Rectal smooth muscle tissue (tissue), 1 donor: ENCODE data around the gene MRGPRD.
A peak's percentile ranks its signal among the peaks of the same experiment; 100 is the strongest.

Source experiments
- H3K27ac ChIP-seq: one replicate; pipeline ENCODE4 v1.7.0; 2013; ENCODE audit warnings: low read depth, low read length, inconsistent platforms
- H3K27me3 ChIP-seq: one replicate; pipeline ENCODE4 v1.7.0; 2013; ENCODE audit warnings: low read length; ENCODE audit not compliant: control insufficient read depth, insufficient read depth
- H3K36me3 ChIP-seq: one replicate; pipeline ENCODE4 v1.7.0; 2013; ENCODE audit warnings: low read length; ENCODE audit not compliant: control insufficient read depth, insufficient read depth
- H3K4me1 ChIP-seq: one replicate; pipeline ENCODE4 v1.7.0; 2013; ENCODE audit warnings: low read length; ENCODE audit not compliant: control insufficient read depth, insufficient read depth
- H3K4me3 ChIP-seq: one replicate; pipeline ENCODE4 v1.7.0; 2013; ENCODE audit warnings: low read length
- H3K9ac ChIP-seq: one replicate; pipeline ENCODE4 v1.7.0; 2013; ENCODE audit warnings: low read length

Gene MRGPRD, protein sequence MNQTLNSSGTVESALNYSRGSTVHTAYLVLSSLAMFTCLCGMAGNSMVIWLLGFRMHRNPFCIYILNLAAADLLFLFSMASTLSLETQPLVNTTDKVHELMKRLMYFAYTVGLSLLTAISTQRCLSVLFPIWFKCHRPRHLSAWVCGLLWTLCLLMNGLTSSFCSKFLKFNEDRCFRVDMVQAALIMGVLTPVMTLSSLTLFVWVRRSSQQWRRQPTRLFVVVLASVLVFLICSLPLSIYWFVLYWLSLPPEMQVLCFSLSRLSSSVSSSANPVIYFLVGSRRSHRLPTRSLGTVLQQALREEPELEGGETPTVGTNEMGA

DNA sequence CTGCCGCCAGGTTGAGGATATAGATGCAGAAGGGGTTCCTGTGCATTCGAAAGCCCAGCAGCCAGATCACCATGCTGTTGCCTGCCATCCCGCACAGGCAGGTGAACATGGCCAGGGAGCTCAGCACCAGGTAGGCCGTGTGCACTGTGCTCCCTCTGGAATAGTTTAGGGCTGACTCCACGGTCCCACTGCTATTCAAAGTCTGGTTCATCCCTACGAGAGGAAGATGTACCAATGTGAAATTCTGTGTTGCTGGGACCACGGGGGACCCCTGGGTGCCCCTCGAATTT lies at the start of gene MRGPRD:
MRGPRD (minus strand) TSS at position 211 of the 290 bp plus-strand sequence; CDS start at position 211, 0 bp downstream.
- Histone ChIP-seq H3K36me3 (no peaks in the 10 kb centered on the region), H3K4me3 (no peak within 1 kb of the TSS), H3K4me1 (no peaks in the 10 kb centered on the region), H3K27ac (no peak within 1 kb of the TSS), H3K27me3 (no peaks in the 10 kb centered on the region), H3K9ac (no peak within 1 kb of the TSS)

DNA sequence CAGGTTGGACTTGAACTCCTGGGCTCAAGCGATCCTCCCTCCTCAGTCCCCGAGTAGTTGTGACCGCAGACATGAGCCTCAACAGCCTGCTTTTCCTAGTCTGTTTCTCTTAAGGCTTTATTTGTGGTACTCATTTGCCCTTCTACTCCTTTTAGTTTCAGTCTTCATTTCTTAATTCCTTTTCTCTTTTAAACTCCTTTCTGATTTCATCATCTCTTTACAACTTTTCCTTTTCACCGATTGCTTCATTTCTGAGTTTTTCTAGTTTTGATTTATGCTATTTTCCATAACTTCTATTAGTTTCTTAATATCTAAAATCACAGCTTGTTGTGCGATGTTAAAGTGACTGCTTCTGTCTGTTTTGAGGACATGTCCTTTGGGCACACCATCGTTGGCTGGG lies 49.5 kb upstream of the MRGPRD start:
- Histone ChIP-seq H3K4me3 (no peak overlapping the region), H3K9ac (no peak overlapping the region), H3K27me3 (no peaks in the 10 kb centered on the region), H3K36me3 (no peaks in the 10 kb centered on the region), H3K4me1 (no peaks in the 10 kb centered on the region), H3K27ac (no peak overlapping the region)

DNA sequence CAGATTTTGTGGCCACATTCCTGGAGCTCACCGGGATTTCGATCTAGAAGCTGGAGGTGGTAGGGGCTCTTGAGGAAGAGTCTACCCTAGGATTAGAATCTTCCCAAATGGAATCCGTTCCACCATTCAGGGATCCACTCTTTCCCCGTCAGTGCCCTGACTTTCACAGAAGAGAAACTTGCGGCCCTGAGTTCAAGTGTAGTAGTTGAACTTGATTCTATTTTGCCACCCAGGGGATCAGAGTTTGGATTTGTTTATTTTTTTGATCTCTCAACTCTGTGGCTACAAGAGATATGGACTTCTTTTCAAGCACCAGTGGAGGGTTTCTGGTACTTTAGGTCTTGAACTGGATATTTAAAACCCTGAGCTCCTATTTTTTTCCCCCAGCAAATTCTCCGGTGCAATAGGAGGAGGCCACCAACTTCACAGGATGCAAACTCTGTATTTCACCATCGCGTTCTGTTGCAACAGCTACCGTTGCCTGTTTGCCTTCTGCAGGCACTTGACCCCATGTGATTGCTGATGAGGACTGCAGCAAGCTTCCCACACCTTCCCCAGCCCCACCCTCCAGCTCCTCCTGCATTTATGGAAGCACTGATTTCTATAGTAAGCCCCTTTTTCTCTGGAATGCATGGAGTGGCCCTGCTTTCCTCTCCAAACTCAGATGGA lies 47.1 kb upstream of the MRGPRD start:
- Histone ChIP-seq H3K36me3 (no peaks in the 10 kb centered on the region), H3K27me3 (no peaks in the 10 kb centered on the region), H3K9ac (no peak overlapping the region), H3K4me1 (no peaks in the 10 kb centered on the region), H3K4me3 (no peak overlapping the region), H3K27ac (no peak overlapping the region)

DNA sequence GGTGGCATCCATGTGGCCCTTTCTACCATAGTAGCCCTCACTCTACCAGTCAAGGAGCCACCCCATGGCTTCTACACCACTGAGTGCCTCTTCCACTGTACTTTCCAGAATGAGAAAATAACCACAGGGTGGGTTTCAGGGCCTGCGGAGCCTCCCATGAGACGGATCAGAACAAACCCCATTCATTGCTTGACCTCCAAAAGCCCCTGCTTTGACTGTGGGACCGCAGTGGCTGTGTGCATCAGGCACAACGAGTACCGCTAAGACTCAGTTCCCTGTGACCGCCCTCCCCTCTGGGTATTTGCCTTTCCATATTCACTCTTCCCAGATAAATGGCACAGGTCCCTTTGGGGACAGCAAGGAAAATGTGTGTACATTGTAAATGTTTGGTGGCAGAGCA lies 43.7 kb upstream of the MRGPRD start:
- Histone ChIP-seq H3K4me1 (peaks cover 3% of the 10 kb centered on the region), H3K9ac (no peak overlapping the region), H3K27ac (no peak overlapping the region), H3K36me3 (no peaks in the 10 kb centered on the region), H3K4me3 (no peak overlapping the region), H3K27me3 (no peaks in the 10 kb centered on the region)

DNA sequence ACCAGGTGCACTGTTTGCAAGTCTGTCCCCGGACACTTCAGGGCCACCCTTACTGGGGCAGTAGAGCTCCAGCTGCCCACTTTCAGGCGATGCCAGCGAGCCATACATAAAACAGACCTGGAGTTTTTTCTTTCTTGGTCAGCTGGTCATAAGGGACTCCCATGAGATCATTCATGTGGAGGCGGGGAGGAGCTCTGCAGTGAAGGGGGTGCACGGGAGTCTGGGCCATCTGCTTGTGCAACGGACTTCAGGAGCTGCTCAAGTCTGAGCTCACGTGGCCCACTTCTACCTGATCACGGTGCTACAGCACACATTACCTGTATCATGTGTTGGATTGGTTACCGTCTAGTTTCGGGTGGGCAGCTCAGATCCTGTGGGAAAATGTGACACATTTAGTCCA lies 41.5 kb upstream of the MRGPRD start:
- H3K36me3 ChIP-seq, result no peaks in the 10 kb centered on the region
- no peak overlapping the region for H3K4me3 ChIP-seq
- no peak overlapping the region for H3K27ac ChIP-seq
- no peak overlapping the region for H3K9ac ChIP-seq
- H3K4me1 ChIP-seq, result peaks cover 6% of the 10 kb centered on the region
- H3K27me3 ChIP-seq, result no peaks in the 10 kb centered on the region

DNA sequence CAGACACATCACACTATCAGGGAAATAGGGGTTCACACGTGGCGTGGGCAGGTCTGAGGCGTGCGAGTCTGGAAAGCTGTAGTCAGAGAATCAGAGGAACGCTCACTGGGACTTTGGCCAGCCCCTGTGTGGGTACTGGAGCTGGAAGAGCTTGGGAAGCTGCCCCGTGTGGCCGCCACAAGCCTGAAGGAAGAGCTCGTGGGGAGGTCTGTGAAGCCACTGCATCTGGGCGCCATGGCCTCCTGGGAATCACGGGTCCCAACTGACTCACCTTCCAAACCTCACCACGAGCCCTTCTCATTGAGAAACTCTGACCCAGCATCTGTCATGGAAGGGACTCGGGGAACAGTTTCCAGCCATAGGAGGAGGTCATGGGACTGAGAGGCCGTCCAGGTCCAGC lies 38.1 kb upstream of the MRGPRD start:
- Histone ChIP-seq H3K27ac (peak overlapping the region; percentile 69), H3K9ac (no peak overlapping the region), H3K4me3 (no peak overlapping the region), H3K4me1 (peaks cover 20% of the 10 kb centered on the region), H3K27me3 (no peaks in the 10 kb centered on the region), H3K36me3 (no peaks in the 10 kb centered on the region)

DNA sequence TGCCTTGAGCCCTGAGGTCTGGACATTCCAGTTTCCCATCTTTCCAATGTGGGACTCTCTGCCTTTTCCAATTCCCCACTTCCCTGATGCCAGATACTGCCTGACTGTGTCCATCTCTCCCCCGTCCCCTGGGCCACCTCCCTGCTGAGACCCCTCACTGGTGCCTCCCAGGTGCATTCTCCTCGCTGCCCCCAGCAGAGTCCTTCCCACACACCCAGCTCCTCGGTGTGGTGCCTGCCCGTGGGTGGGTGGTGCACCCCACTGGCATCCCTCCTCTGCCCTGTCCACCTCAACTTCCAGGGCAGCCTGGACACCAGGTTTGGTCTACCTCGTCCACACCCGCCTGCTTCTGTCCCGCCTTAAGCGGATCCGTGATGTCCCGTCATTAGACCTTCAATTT lies 37.2 kb upstream of the MRGPRD start:
- Histone ChIP-seq H3K4me1 (peaks cover 23% of the 10 kb centered on the region), H3K27me3 (no peaks in the 10 kb centered on the region), H3K27ac (no peak overlapping the region), H3K9ac (no peak overlapping the region), H3K4me3 (no peak overlapping the region), H3K36me3 (no peaks in the 10 kb centered on the region)

DNA sequence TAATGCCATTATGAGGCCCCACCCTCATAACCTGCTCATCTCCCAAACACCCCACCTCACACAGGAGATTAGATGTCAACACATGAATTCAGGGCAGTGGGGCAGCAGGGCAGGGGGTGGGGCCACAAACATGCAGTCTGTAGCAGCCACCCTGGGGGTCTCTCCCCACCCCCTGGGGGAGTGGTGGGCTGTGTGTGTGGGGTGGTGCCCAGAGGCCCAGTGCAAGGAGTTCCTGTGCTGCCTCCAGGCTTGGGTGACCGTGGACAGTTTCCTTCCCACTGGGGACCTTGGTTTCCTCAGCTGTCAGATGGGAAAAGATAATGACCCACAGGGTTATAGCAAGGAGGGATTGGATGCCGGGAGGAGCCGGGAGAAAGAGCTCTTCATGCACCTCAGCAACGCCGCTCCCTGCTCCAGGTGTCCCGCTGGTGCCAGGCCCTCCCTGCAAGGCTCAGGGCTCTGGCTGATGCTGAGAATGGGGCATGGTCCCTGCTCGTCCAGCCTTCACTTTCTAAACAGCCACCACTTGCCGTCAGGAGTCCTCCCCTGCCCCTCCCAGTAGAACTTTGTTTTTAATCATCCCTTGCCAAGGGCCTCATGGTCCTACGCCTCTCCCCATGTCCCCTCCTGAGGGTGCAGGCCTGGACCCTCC lies 34.2 kb upstream of the MRGPRD start:
- Histone ChIP-seq H3K27me3 (peaks cover 3% of the 10 kb centered on the region), H3K4me3 (peak overlapping the region; percentile 36), H3K4me1 (peaks cover 25% of the 10 kb centered on the region), H3K9ac (peak overlapping the region; percentile 38), H3K36me3 (no peaks in the 10 kb centered on the region), H3K27ac (peak overlapping the region; percentile 99)

DNA sequence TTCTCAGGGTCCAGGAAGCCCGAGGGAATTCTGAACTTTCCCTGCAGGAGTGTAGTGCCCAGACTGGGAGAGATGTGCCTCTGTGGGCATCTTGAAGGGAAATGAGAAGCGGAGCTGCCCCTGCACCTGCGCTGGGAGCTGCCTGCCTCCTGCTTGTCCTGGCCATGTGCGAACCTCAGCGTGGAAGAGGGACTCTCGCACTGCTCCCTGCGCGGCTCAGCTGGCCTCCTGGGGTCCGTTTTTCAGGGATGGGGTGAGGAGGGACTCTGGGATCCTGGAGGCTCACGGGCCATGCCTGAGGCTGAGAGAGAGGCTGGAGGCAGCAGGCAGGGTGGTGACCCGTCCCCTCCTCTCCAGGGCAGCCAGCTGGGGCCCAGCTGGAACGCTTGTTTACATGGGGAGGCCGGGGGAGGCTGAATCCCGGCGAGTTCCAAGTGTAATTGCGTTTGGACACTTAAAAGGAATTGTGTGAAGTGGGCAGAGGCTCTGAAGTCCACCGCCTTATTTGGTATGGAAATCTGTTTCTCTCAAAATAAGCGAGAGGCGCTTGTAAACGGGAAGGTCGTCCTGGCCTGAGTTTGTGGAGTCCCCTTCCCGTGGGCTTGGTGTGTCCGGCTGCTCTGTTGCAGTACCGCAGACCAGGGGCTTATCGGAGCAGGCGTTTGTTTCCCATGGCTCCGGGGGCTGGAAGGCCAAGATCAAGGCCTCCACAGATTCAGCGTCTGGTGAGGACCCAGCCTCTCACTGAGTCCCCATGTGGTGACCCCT lies 33.5 kb upstream of the MRGPRD start:
- peak overlapping the region; percentile 59 for H3K9ac ChIP-seq
- H3K27ac ChIP-seq, result peak overlapping the region; percentile 99
- H3K27me3 ChIP-seq, result peaks cover 3% of the 10 kb centered on the region
- peaks cover 29% of the 10 kb centered on the region for H3K4me1 ChIP-seq
- H3K4me3 ChIP-seq, result peak overlapping the region; percentile 85
- H3K36me3 ChIP-seq, result no peaks in the 10 kb centered on the region

DNA sequence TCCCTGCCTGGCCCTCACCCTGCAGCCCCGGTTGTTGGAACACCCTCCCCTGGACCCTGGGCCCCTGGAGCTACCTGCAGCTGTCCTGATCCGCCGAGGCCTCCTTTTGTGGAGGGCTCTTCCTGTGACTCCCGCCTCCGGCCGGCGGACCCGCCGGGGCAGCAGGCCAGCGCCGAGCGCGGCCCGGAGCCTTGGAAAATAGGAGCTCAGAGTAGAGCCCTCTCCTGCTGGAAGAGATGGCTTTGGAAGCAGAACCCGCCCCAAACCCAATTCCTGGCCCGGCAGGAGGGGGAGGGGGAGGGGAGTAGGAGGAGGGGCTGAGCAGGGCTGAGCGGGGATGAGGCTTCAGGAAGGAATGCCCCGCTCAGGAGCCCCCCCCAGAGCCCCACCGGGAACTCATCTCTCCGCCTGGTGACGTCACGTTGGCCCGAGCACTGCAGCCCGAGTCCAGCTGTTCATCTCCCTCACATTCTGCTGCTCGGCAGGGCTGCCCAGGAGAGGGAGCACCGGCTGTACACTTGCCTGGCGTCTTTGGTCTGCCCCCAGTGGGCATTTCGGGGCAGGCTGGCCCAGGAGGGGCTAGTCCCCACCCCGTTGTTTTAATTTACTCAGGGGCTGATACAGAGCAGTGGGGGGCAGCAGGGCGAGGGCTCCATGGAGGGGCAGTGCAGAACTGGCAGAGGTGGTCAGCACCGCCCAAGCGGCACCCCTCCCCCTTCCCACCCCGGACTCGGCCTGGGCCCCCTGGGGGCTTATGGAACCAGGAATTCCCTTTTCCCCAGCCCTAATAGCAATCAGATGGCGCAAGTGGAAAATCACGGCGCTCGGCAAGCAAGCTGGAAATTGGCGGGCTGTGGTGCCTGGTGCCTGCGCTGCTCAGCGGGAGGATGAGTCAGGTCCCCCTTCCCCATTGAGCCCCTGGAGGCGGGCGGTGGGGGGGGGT lies 32.5 kb upstream of the MRGPRD start, which contains the start of gene MRGPRF:
MRGPRF (minus strand) TSS at position 238 of the 943 bp plus-strand sequence. CDS start 3,345 bp downstream, outside the sequence.
- Histone ChIP-seq H3K27ac (peak within 1 kb of the TSS; percentile 99), H3K4me1 (peaks cover 39% of the 10 kb centered on the region), H3K9ac (peak within 1 kb of the TSS; percentile 82), H3K36me3 (no peaks in the 10 kb centered on the region), H3K4me3 (peak within 1 kb of the TSS; percentile 85), H3K27me3 (peaks cover 3% of the 10 kb centered on the region)

DNA sequence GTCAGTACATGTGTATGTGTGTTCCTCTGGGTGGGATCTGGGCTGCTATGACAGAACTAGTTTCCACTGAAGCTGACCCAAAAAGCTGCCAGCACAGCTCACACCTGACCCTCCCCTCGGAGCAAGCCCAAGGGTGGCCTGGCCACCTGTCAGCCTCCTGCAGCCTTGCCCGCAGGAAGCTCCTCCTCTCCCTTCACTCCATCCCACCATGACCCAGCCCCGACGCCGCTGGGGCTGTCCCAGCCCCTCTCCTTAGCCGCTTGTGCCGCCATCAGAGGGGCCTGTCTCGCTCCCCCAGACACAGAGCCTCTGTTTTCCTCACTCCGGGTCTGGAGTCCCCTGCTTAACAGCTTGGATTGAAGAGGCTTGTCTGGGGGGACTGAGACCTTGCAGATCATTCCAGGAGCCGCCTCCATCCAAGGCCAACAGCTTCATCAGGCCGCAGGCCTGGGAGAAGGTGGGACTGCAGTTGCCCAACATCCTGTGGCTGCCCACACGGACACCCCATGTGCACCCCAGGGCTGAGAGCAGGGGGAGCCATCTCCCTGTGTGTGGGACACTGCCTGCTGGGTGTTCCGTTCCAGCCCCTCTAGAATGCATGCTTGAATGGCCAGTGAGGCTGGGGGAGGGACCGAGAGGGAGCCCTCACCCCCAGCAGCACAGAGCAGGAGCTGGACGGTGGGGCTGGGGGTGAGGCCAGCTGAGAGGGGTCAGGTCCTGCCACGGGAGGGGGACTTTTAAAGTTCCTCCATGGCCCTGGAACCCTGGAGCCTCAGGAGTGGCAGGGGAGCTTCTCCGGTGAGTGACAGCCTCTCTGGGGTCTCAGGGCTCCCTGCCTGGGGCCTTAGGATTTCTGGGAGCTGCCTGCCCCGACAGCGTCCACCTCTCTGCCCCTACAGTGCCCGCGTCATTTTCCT lies 31.6 kb upstream of the MRGPRD start:
- H3K4me1 ChIP-seq, result peaks cover 48% of the 10 kb centered on the region
- peaks cover 3% of the 10 kb centered on the region for H3K27me3 ChIP-seq
- H3K4me3 ChIP-seq, result peak overlapping the region; percentile 85
- peak overlapping the region; percentile 82 for H3K9ac ChIP-seq
- H3K36me3 ChIP-seq, result peaks cover 2% of the 10 kb centered on the region
- peak overlapping the region; percentile 99 for H3K27ac ChIP-seq
